Loucy (cell line): Measurements from ENCODE around the gene MRPS18C.
"Not testable (repeated sequence)": the region's sequence is repeated elsewhere in the genome, so short reads cannot be mapped to it uniquely, and the experiment has no call there.

Source experiments
- H2AFZ ChIP-seq: fragments of 200-600 bp; sonication (generic); 2 replicates; pipeline ENCODE4 v1.6.0; 2016; ENCODE audit warnings: antibody characterized with exemption, mild to moderate bottlenecking, low read length, moderate library complexity
- H3F3A ChIP-seq: fragments of 200-600 bp; 2 replicates; pipeline ENCODE4 v1.6.0; 2016; ENCODE audit warnings: antibody characterized with exemption, low read depth, mild to moderate bottlenecking
- H3K27me3 ChIP-seq: fragments of 200-600 bp; sonication (generic); 2 replicates; pipeline ENCODE4 v1.6.1; 2014; ENCODE audit warnings: low read length, mild to moderate bottlenecking; ENCODE audit not compliant: insufficient read depth, poor library complexity, severe bottlenecking
- H3K36me3 ChIP-seq: fragments of 200-600 bp; sonication (generic); 2 replicates; pipeline ENCODE4 v1.6.1; 2016; ENCODE audit warnings: low read length; ENCODE audit not compliant: insufficient read depth
- H3K4me1 ChIP-seq: fragments of 200-600 bp; sonication (generic); 2 replicates; pipeline ENCODE4 v1.5.1; 2014; ENCODE audit warnings: low read length, mild to moderate bottlenecking; ENCODE audit not compliant: insufficient read depth, poor library complexity, severe bottlenecking
- H3K4me2 ChIP-seq: fragments of 200-600 bp; sonication (generic); 2 replicates; pipeline ENCODE4 v1.6.0; 2014; ENCODE audit warnings: antibody characterized with exemption, low read length, low read depth, mild to moderate bottlenecking; ENCODE audit not compliant: poor library complexity, severe bottlenecking
- H3K4me3 ChIP-seq: fragments of 200-600 bp; sonication (generic); 2 replicates; pipeline ENCODE4 v1.5.1; 2014; ENCODE audit warnings: low read length, mild to moderate bottlenecking, mixed read lengths; ENCODE audit not compliant: poor library complexity, severe bottlenecking
- H3K79me2 ChIP-seq: fragments of 200-600 bp; sonication (generic); 2 replicates; pipeline ENCODE4 v1.6.1; 2014; ENCODE audit warnings: low read length; ENCODE audit not compliant: insufficient read depth
- H3K9ac ChIP-seq: fragments of 200-600 bp; sonication (generic); 2 replicates; pipeline ENCODE4 v1.6.0; 2014; ENCODE audit warnings: mild to moderate bottlenecking, low read depth, low read length, moderate library complexity; ENCODE audit not compliant: poor library complexity, severe bottlenecking
- H3K9me2 ChIP-seq: fragments of 200-600 bp; sonication (generic); replicated peaks from 2 replicates; pipeline ENCODE4 v1.6.1; 2016; ENCODE audit warnings: low read depth, low read length, mixed read lengths
- H3K9me3 ChIP-seq: fragments of 200-600 bp; sonication (generic); 2 replicates; pipeline ENCODE4 v1.6.1; 2014; ENCODE audit warnings: mild to moderate bottlenecking, antibody characterized with exemption, low read length, low read depth; ENCODE audit not compliant: insufficient read depth
- H4K20me1 ChIP-seq: fragments of 200-600 bp; sonication (generic); 2 replicates; pipeline ENCODE4 v1.6.0; 2014; ENCODE audit warnings: antibody characterized with exemption, low read length, mild to moderate bottlenecking; ENCODE audit not compliant: insufficient read depth, poor library complexity, severe bottlenecking
- CTCF ChIP-seq: fragments of 200-600 bp; sonication (generic); conservative IDR thresholded peaks from 2 replicates; pipeline ENCODE4 v1.5.1; 2014; ENCODE audit warnings: mild to moderate bottlenecking, antibody characterized with exemption, low read length
- EZH2phosphoT487 ChIP-seq: fragments of 200-600 bp; IDR thresholded peaks from 2 replicates; pipeline ENCODE4 v1.6.1; 2018; ENCODE audit warnings: antibody characterized with exemption, mild to moderate bottlenecking, moderate library complexity, borderline replicate concordance

Gene MRPS18C

GRCh38 chr4:83504996-83505395 lies 49.1 kb downstream of the MRPS18C start:
- Histone ChIP-seq H4K20me1 (no peaks in the 10 kb centered on the region), H3K36me3 (no peaks in the 10 kb centered on the region), H3F3A (no peaks in the 10 kb centered on the region), H3K4me3 (no peak overlapping the region), H2AFZ (peak overlapping the region; percentile 84; the same call in 1 of the 2 replicates), H3K79me2 (no peaks in the 10 kb centered on the region), H3K4me1 (peaks cover 8% of the 10 kb centered on the region), H3K9me3 (no peaks in the 10 kb centered on the region), H3K4me2 (no peak overlapping the region), H3K9me2 (no peaks in the 10 kb centered on the region), H3K27me3 (no peaks in the 10 kb centered on the region), H3K9ac (no peak overlapping the region)
- no peak for TF ChIP-seq CTCF
- TF ChIP-seq EZH2phosphoT487, result no peak

DNA sequence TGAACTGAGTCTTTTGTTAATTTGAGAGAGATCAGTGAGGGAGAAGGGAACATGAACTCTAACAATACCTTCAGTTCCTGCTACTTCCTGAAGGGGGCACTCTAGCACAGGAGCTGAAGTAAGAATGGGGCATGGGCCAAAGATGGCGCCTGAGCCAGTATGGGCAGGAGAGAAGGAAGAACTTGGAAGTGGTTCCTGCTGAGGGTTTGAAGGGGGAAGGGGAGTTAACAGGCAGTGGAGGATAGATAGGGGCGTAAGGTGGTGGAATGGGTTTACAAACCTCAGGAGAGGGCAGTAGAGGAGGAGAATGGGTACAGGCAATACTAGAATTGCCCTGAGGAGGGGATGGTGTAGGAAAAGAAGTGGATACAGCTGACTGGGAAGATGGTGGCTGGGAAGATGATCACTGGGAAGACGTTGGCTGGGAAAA lies 53.3 kb downstream of the MRPS18C start:
- TF ChIP-seq CTCF, result peak; percentile 78
- H3K27me3 ChIP-seq, H3K9me3 ChIP-seq, H3K9ac ChIP-seq, H3F3A ChIP-seq, H3K4me2 ChIP-seq, H3K9me2 ChIP-seq, H4K20me1 ChIP-seq, H3K4me1 ChIP-seq, H3K36me3 ChIP-seq, H3K79me2 ChIP-seq, H3K4me3 ChIP-seq: not testable (repeated sequence)
- H2AFZ ChIP-seq, result peak overlapping the region; percentile 98

- Histone ChIP-seq H3K4me1 (no peaks in the 10 kb centered on the region), H3K4me2 (no peak overlapping the region), H3K9me3 (no peaks in the 10 kb centered on the region), H3K36me3 (no peaks in the 10 kb centered on the region), H3K9me2 (no peaks in the 10 kb centered on the region), H2AFZ (peak overlapping the region; percentile 42; the same call in 1 of the 2 replicates), H3K4me3 (no peak overlapping the region), H3K9ac (no peak overlapping the region), H4K20me1 (no peaks in the 10 kb centered on the region), H3F3A (no peaks in the 10 kb centered on the region), H3K27me3 (no peaks in the 10 kb centered on the region), H3K79me2 (no peaks in the 10 kb centered on the region)
- TF ChIP-seq EZH2phosphoT487, result no peak
- TF ChIP-seq CTCF, result no peak
Measured at GRCh38 chr4:83510442-83510841, 54.6 kb downstream of the MRPS18C start.
